AG04450 (cell line): ENCODE measurements around the gene CYP4X1. TPM values are rescaled to one million over a fixed set of nuclear protein-coding genes. Genes with fewer than 3 reads are reported as not detected.
A peak's percentile ranks its signal among the peaks of the same experiment; 100 is the strongest.
"Not testable (repeated sequence)": the region's sequence is repeated elsewhere in the genome, so short reads cannot be mapped to it uniquely, and the experiment has no call there.

ENCODE experiments used
- CTCF ChIA-PET: fragments of 300-600, 350-600 bp; formaldehyde crosslinking; extraction: SDS; loops from one replicate; lab custom pipeline; 2022; ENCODE audit warnings: antibody characterized with exemption, inconsistent platforms; lab: Charles Lee
- POLR2A ChIA-PET: fragments of 350-600 bp; formaldehyde crosslinking; extraction: SDS; loops from one replicate; lab custom pipeline; 2021; ENCODE audit warnings: antibody characterized with exemption, inconsistent platforms; lab: Yijun Ruan, JAX
- DNase-seq: peaks from one replicate; pipeline ENCODE4 v3.0.0-alpha.2; 2011; ENCODE audit warnings: low read depth, low spot score
- H3K27ac ChIP-seq: one replicate; pipeline ENCODE4 v1.5.1; 2012; ENCODE audit warnings: low read depth, low read length, control low read depth
- H3K27me3 ChIP-seq: one replicate; pipeline ENCODE4 v1.6.0; 2012; ENCODE audit warnings: low read length; ENCODE audit not compliant: control insufficient read depth, insufficient read depth
- H3K4me3 ChIP-seq: 2 replicates; pipeline ENCODE4 v1.5.1; 2011; ENCODE audit warnings: mild to moderate bottlenecking, low read depth, low read length, control low read depth
- H3K9me3 ChIP-seq: 2 replicates; pipeline ENCODE4 v1.5.1; 2012; ENCODE audit warnings: low read length; ENCODE audit not compliant: control insufficient read depth, insufficient read depth
- CTCF ChIP-seq: IDR thresholded peaks from 2 replicates; pipeline ENCODE4 v1.5.1; 2011; ENCODE audit warnings: low read depth, low read length, control low read depth, inconsistent platforms
- polyA plus RNA-seq: library from polyadenylated mRNA; depleted of rRNA; stranded (reverse); fragments of >200 nt; gene quantifications from 2 replicates; pipeline ENCODE4 v1.2.3, GENCODE V29; 2011; rRNA removed
- small RNA-seq: library from RNA; depleted of rRNA; stranded (forward); fragments of <200 nt; gene quantifications from one replicate; pipeline ENCODE3, GENCODE V24; 2012; ENCODE audit warnings: low read depth; ENCODE audit not compliant: insufficient read length

CYP4X1 gene
- polyA plus RNA-seq, 1 experiment, result not detected

- POLR2A ChIA-PET, H3K27me3 ChIP-seq, H3K27ac ChIP-seq, H3K4me3 ChIP-seq, DNase-seq, CTCF ChIA-PET, H3K9me3 ChIP-seq: not testable (repeated sequence)
- peak; percentile 46 for TF ChIP-seq CTCF
Measured at GRCh38 chr1:47089356-47089755, 65.9 kb downstream of the CYP4X1 start.

GRCh38 chr1:47091476-47091875, 68.0 kb downstream of the CYP4X1 start:
- H3K27me3 ChIP-seq, CTCF ChIA-PET, DNase-seq, POLR2A ChIA-PET, H3K9me3 ChIP-seq, H3K27ac ChIP-seq, H3K4me3 ChIP-seq: not testable (repeated sequence)
- 0 out of 2 replicates have a peak, but pooled peaks have one; percentile 16 for TF ChIP-seq CTCF

Small RNAs within 50 kb of the gene (small RNA-seq; reads per million reads assigned to genes)
- gene CYP4A27P (not detected), gene CYP4A43P (not detected), gene CYP4A44P (not detected)

Other genes with a start within 250 kb of the CYP4X1 start
- not detected in 2 replicates for gene CYP4B1, start 224.6 kb upstream of the CYP4X1 start, polyA plus RNA-seq
- not detected in 2 replicates for gene CYP4A11, start 82.2 kb upstream of the CYP4X1 start, polyA plus RNA-seq
- gene CYP4Z1, start 43.6 kb downstream of the CYP4X1 start, polyA plus RNA-seq, result not detected in 2 replicates
- gene CYP4A22, start 113.8 kb downstream of the CYP4X1 start, polyA plus RNA-seq, result not detected in 2 replicates
- gene PDZK1IP1, start 166.4 kb downstream of the CYP4X1 start, polyA plus RNA-seq, result not detected in 2 replicates
- not detected in 2 replicates for gene TAL1, start 208.6 kb downstream of the CYP4X1 start, polyA plus RNA-seq